ENCODE data around the gene MAP1LC3A.

The MAP1LC3A gene

DNA sequence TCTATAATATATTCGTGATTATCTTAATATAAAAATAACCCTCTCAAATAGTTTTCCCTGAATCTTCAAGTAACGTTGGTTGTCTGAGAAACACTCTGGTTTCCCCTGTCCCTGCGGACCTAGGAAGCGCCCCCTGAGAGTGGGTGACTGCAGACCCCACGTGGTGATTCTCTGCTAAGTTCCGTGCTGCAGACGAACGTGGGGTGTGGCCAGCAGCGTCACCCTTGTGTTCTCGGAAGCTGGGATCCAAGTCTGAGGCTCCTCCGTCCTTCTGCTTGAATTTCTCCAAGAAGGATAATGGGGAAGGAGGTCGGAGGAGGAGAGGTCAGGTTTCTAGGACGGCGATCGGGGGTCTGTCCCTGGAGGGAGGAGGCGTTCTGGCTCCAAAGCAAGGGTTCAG, 16.6 kb upstream of the MAP1LC3A start:
- TF ChIP-seq, protein P1, sequence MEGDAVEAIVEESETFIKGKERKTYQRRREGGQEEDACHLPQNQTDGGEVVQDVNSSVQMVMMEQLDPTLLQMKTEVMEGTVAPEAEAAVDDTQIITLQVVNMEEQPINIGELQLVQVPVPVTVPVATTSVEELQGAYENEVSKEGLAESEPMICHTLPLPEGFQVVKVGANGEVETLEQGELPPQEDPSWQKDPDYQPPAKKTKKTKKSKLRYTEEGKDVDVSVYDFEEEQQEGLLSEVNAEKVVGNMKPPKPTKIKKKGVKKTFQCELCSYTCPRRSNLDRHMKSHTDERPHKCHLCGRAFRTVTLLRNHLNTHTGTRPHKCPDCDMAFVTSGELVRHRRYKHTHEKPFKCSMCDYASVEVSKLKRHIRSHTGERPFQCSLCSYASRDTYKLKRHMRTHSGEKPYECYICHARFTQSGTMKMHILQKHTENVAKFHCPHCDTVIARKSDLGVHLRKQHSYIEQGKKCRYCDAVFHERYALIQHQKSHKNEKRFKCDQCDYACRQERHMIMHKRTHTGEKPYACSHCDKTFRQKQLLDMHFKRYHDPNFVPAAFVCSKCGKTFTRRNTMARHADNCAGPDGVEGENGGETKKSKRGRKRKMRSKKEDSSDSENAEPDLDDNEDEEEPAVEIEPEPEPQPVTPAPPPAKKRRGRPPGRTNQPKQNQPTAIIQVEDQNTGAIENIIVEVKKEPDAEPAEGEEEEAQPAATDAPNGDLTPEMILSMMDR (conservative IDR thresholded peaks at IDR 0.05; ENCODE audit: low read depth, low read length) = no peak
- DNase-seq (ENCODE audit: low read depth) = no peak
- H3K4me3 ChIP-seq (ENCODE audit: low read depth, low read length) = no peak overlapping the region

DNA sequence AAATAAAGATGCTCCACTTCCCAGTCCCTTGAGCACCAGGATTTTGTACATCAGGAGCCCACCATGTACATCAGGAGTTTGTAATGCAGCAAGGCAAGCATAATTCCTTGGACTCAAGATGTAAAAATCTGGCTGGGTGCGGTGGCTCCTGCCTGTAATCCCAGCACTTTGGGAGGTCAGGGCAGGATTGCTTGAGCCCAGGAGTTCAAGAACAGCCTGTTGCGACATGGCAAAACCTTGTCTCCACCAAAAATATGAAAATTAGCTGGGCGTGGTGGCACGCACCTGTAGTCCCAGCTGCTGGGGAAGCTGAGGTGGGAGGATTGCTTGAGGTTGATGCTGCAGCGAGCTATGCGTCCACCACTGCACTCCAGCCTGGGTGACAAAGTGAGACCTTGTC, 16.1 kb upstream of the MAP1LC3A start:
- H3K4me3 ChIP-seq (ENCODE audit: low read depth, low read length) = no peak overlapping the region
- TF ChIP-seq, protein P1 (conservative IDR thresholded peaks at IDR 0.05; ENCODE audit: low read depth, low read length) = no peak

DNA sequence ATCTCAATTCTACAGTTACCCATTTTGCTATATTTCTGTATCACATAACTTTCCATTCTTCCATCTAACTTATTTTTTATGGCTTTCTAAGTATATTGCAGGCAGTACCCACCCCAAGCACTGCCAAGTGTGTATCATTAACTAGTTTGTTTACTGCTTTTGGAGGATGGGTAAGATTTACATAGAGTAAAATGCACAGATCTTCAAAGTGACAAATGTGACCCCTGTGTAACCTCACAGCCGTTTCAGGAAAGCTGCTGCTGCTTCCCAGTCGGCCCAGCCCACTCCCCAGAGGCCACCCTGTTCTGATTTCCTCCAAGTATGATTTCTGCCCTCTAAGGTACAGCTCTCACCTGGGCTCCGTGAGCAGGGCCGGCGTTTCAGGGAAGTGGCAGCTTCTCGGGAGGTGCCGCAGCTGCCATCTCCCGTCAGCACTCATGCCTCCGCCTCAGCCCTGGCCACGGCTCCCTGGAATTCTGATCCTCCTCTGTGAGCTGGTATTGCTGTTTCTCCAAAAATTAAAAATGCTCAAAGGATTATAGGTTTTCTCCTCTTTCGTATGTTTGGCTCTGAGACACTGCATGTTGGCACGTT, 15.0 kb upstream of the MAP1LC3A start:
- TF ChIP-seq, protein P1 (conservative IDR thresholded peaks at IDR 0.05; ENCODE audit: low read depth, low read length) = no peak
- DNase-seq (ENCODE audit: low read depth) = no peak
- no peak overlapping the region for H3K4me3 ChIP-seq (ENCODE audit: low read depth, low read length)

More for the DNA sequence above, 16.1 kb upstream of the MAP1LC3A start:
- no peak for DNase-seq (ENCODE audit: low read depth)

DNA sequence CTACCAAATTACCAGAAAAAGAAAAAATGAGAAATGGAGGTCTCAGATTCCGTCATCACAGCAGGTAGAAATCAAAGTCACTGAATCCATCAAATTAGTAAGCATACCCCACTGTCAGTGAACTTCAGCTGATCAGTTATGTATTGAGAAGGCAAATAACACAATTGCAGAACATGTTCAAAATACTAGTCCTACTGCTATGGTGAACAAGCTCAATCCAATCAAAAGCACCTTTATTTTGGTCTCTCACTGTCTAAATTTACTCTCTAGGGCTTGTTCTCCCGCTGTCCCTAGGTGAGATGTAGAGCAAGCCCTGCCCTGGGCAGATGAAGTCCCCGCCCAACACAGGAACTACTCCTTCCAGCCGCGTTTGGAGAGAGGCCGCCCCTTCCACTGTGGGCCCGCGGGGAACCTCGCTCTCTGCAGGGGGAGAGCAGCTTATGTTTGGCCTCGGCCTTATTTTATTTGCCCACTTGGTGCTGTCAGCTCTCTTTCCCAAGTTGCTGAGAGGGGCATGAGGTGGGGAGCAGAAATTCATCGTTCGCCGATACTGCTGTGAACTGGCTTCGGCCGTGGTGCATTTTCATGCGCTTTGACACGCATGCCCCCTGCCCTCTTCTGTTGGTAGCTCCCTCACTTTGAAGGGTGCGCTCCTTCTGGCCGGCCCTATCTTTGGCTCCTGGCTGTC, 14.3 kb upstream of the MAP1LC3A start:
- DNase-seq (ENCODE audit: low read depth) = peak; percentile 16
- peak overlapping the region; percentile 26 for H3K4me3 ChIP-seq (ENCODE audit: low read depth, low read length)

DNA sequence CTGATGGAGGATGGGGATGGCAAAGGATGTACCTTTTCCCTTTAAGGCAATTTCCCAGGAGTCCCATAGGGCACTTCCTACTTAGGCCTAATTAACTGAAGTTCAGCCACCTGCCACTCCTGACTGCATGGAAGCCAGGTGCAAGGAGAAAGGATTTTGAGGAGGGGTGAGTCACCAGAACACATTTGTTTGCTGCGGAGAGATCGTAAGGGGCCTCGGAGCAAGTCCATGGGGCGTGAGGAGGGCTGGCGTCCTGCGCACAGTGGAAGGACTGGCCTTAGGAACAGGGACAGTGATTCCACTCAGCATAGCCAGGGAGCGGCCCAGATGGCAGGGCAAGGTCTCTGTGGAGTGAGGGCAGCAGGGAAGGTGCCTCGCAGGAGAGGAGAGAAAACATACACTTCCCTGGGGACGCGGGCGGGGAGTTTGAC, 11.8 kb upstream of the MAP1LC3A start:
- H3K4me3 ChIP-seq (ENCODE audit: low read depth, low read length) = no peak overlapping the region
- TF ChIP-seq, protein P1 (conservative IDR thresholded peaks at IDR 0.05; ENCODE audit: low read depth, low read length) = no peak
- no peak for DNase-seq (ENCODE audit: low read depth)

More for the DNA sequence above, 14.3 kb upstream of the MAP1LC3A start:
- TF ChIP-seq, protein P1 (conservative IDR thresholded peaks at IDR 0.05; ENCODE audit: low read depth, low read length) = no peak

DNA sequence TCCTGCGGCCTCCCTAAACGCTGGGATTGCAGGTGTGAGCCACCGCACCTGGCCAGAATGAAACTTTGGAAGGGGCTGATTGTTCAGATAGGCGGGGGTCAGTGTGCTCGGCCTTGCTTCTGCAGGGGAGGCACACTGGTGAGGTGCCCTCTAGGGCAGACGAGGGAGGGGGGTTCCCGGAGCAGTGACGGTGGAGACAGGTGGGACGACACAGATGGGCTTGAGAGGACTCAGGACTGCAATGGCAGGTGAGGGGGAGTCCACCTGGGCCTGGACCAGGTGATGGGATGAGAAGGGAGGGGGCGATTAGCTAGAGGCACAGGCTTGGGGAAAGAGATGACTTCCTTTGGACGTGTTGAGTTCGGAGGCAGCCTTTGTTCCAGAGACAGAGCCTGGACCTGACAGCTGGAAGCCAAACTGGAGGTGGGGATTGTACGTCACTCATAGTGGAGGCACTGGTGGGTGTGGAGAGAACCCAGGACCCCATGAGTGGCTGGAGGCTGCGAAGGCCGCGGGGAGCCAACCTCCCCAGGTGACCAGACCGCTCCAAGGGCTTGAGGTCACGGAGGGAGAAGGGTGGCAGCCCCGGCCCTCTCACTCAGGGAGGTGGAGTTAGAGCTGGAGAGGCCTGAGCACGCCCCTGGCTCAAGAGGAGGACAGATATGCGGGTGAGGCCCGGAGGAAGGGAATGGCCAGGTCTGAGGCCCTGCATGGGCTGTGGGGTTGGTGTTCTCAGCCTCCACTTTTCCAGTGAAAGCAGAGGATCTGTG, 10.5 kb upstream of the MAP1LC3A start:
- TF ChIP-seq, protein P1 (conservative IDR thresholded peaks at IDR 0.05; ENCODE audit: low read depth, low read length) = no peak
- H3K4me3 ChIP-seq (ENCODE audit: low read depth, low read length) = no peak overlapping the region
- no peak for DNase-seq (ENCODE audit: low read depth)

Measured in choroid plexus epithelial cell (primary cell).